Measurements from ENCODE around the gene ZKSCAN2. TPM values are rescaled to one million over a fixed set of nuclear protein-coding genes. Genes with fewer than 3 reads are reported as not detected.

ZKSCAN2 gene
- total and polyA plus RNA-seq, 11 donors = 1.7 to 8.0 (median 4.2) TPM

- intact Hi-C loops (cut with DNase I) = loop anchor here in 1 of 10 donors (10.0 kb wide), 1 partner anchor 374 kb away; the partner anchor contains the start of gene SLC5A11
Measured at GRCh38 chr16:25219070-25219737, 38.4 kb downstream of the ZKSCAN2 start.

DNA sequence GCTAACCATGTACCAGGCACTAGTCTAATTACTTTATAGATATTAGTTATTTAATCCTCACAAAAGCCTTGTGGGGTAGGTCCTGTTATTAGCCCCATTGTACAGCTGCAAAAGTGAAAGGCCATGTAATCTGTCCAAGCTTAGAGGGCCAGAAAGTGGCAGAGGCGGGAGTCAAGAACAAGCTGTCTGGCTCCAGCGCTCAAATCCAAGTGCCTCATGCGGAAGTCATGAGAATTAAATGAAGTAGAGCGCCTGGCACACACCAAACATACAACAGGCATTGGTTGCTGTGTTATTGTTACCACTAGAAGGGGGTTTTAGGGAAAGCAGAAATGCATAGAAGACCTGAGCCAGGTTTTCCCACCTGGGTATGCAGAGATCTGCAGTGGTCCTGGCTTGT is 39.7 kb downstream of the ZKSCAN2 start:
- Histone ChIP-seq H3K4me3 (no peak overlapping the region), H3K9me3 (peaks cover 0 to 3% (median 0%) of the 10 kb centered on the region in 12 donors), H3K36me3 (no peaks in the 10 kb centered on the region), H3K27me3 (peaks cover 0 to 13% (median 0%) of the 10 kb centered on the region in 9 donors), H3K4me1 (peaks cover 0 to 2% (median 0%) of the 10 kb centered on the region in 12 donors), H3K27ac (no peak overlapping the region)
- WGBS, 4 donors = 87 to 93% (median 91%) methylated on average over 4 of the region's 4 CpGs
- intact Hi-C loops (cut with DNase I) = loop anchor here in 1 of 10 donors (10.0 kb wide), 1 partner anchor 373 kb away; the partner anchor contains the start of gene SLC5A11
- no peak for DNase-seq
- TF ChIP-seq, protein P1, sequence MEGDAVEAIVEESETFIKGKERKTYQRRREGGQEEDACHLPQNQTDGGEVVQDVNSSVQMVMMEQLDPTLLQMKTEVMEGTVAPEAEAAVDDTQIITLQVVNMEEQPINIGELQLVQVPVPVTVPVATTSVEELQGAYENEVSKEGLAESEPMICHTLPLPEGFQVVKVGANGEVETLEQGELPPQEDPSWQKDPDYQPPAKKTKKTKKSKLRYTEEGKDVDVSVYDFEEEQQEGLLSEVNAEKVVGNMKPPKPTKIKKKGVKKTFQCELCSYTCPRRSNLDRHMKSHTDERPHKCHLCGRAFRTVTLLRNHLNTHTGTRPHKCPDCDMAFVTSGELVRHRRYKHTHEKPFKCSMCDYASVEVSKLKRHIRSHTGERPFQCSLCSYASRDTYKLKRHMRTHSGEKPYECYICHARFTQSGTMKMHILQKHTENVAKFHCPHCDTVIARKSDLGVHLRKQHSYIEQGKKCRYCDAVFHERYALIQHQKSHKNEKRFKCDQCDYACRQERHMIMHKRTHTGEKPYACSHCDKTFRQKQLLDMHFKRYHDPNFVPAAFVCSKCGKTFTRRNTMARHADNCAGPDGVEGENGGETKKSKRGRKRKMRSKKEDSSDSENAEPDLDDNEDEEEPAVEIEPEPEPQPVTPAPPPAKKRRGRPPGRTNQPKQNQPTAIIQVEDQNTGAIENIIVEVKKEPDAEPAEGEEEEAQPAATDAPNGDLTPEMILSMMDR (IDR thresholded peaks at IDR 0.05) = no peak
- TF ChIP-seq POLR2A (IDR thresholded peaks at IDR 0.05) = no peak
- ATAC-seq = no peak

More at GRCh38 chr16:25219070-25219737, 38.4 kb downstream of the ZKSCAN2 start:
- ATAC-seq (no peak), DNase-seq (no peak)
- WGBS, 4 donors = 91 to 98% (median 93%) methylated on average over 3 of the region's 3 CpGs
- H3K4me3 ChIP-seq = no peak overlapping the region
- H3K9me3 ChIP-seq = no peaks in the 10 kb centered on the region
- TF ChIP-seq, protein P1 (IDR thresholded peaks at IDR 0.05) = no peak
- TF ChIP-seq POLR2A (IDR thresholded peaks at IDR 0.05) = no peak
- H3K4me1 ChIP-seq = no peaks in the 10 kb centered on the region
- H3K27ac ChIP-seq = no peak overlapping the region
- H3K27me3 ChIP-seq = peaks cover 0 to 13% (median 0%) of the 10 kb centered on the region in 9 donors
- no peaks in the 10 kb centered on the region for H3K36me3 ChIP-seq

DNA sequence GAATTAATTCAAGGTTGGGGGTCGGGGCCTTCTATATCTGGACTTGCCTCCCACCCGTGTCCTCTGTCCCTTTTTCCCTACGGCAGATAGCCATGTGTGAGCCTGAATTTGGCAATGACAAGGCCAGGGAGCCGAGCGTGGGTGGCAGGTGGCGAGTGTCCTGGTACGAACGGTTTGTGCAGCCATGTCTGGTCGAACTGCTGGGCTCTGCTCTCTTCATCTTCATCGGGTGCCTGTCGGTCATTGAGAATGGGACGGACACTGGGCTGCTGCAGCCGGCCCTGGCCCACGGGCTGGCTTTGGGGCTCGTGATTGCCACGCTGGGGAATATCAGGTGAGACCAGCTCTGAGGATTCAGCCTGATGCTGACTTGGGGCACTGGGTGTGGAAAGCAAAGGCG is 40.5 kb downstream of the ZKSCAN2 start:
- ATAC-seq (no peak), DNase-seq (no peak)
- TF ChIP-seq, protein P1 (IDR thresholded peaks at IDR 0.05) = no peak
- no peak for TF ChIP-seq POLR2A (IDR thresholded peaks at IDR 0.05)
- Histone ChIP-seq H3K4me1 (peaks cover 0 to 2% (median 0%) of the 10 kb centered on the region in 12 donors), H3K27ac (no peak overlapping the region), H3K4me3 (no peak overlapping the region), H3K9me3 (peaks cover 0 to 5% (median 0%) of the 10 kb centered on the region in 12 donors), H3K27me3 (peaks cover 0 to 13% (median 0%) of the 10 kb centered on the region in 9 donors), H3K36me3 (no peaks in the 10 kb centered on the region)
- 81 to 87% (median 84%) methylated on average over 17 of the region's 17 CpGs for WGBS, 4 donors
- intact Hi-C loops (cut with DNase I) = loop anchor here in 1 of 10 donors (10.0 kb wide), 1 partner anchor 372 kb away; the partner anchor contains the start of gene SLC5A11

DNA sequence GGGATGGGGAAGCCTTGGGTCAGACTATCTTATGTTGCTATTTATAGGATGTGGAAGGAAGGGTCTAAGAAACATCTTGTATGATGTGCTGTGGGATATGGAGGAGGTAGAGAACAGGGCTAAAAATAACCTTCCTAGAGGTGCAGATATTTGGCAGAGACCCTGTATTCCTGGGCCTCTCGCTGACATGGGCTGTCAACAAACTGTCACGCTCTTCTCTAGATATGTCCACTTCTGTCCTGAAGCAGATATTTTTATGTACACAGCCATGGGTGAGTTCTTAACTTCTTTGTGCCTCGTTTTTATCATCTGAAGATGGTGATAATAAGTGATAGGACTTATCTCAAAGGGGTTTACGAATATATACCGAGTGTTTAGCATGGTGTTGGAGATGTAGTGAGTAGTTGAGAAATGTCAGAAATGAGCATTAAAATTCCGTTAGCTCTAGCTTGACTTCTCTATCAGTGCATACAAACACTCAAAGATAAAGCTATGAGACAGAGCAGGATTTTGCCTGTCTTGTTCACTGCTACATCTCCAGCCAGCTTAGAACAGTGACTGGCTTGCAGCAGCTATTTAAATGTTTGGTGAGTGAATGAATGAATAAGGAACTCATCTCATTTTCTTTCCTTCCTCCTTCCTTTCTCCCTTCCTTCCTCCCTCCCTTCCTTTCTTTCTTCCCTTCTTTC is 43.8 kb downstream of the ZKSCAN2 start:
- ATAC-seq (peak; percentile 78 to 92 (median 84)), DNase-seq (no peak)
- peaks cover 0 to 5% (median 0%) of the 10 kb centered on the region in 12 donors for H3K9me3 ChIP-seq
- 14 to 26% (median 16%) methylated on average over 6 of the region's 6 CpGs for WGBS, 4 donors
- peaks cover 0 to 13% (median 0%) of the 10 kb centered on the region in 9 donors for H3K27me3 ChIP-seq
- no peaks in the 10 kb centered on the region for H3K36me3 ChIP-seq
- peaks cover 0 to 2% (median 0%) of the 10 kb centered on the region in 12 donors for H3K4me1 ChIP-seq
- TF ChIP-seq, protein P1 (IDR thresholded peaks at IDR 0.05) = no peak
- intact Hi-C loops (cut with DNase I) = loop anchor here in 1 of 10 donors (10.0 kb wide), 1 partner anchor 369 kb away; the partner anchor contains the start of gene SLC5A11
- H3K4me3 ChIP-seq = no peak overlapping the region
- H3K27ac ChIP-seq = no peak overlapping the region

Data from heart left ventricle (tissue), 16 donors.